ENCODE results near the gene PLEKHA7.

DNA sequence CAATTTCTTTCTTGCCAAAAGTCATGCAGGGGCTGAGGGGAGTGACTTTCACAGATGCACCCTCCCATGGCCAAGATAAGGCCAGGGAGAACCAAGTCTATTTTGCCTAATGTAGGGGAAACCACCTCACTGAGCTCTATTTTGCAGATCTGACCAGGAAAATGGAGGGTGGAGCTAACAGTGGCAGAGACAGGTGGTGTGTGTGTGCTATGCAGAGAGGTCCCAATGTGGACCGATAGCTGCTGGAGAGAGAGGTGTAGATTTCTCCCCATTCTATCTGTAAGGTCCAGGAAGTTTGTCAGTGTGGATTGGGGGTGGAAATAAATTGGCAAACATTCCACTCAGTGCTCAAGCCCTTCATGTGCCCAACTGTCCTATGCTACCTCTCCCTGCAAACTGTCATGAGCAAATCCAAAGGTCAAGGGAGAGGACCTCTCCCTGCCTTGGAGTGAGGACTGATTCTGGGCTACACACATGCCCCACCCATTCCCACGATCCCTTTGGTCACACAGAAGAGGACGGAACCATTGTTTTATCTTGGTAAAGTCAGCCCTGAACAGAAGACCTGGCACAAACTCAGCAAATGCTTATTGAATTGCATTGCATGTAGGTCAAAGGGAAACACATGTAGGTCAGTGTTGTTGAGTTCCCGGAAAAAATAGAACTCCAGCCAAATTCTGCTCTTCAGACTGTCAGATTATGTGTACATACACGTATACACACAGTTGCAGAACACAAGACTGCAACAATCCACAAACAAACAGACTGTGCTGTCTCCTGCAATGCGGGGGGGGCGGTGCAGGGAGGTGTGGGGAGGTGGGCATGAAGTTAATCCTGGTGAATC is 209.9 kb downstream of the PLEKHA7 start:
- TF ChIP-seq, protein P1, sequence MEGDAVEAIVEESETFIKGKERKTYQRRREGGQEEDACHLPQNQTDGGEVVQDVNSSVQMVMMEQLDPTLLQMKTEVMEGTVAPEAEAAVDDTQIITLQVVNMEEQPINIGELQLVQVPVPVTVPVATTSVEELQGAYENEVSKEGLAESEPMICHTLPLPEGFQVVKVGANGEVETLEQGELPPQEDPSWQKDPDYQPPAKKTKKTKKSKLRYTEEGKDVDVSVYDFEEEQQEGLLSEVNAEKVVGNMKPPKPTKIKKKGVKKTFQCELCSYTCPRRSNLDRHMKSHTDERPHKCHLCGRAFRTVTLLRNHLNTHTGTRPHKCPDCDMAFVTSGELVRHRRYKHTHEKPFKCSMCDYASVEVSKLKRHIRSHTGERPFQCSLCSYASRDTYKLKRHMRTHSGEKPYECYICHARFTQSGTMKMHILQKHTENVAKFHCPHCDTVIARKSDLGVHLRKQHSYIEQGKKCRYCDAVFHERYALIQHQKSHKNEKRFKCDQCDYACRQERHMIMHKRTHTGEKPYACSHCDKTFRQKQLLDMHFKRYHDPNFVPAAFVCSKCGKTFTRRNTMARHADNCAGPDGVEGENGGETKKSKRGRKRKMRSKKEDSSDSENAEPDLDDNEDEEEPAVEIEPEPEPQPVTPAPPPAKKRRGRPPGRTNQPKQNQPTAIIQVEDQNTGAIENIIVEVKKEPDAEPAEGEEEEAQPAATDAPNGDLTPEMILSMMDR (conservative IDR thresholded peaks at IDR 0.05; ENCODE audit: low read depth, low read length), result no peak
- TF ChIP-seq MAFK (IDR thresholded peaks at IDR 0.05; ENCODE audit: low read depth, low read length) (no peak), POLR2A (IDR thresholded peaks at IDR 0.05; ENCODE audit: low read depth, low read length) (no peak), RCOR1 (IDR thresholded peaks at IDR 0.05; ENCODE audit: insufficient replicate concordance, low read length) (no peak), CHD1 (IDR thresholded peaks at IDR 0.05; ENCODE audit: low read depth, low read length) (no peak)
- TF ChIP-seq, protein P2, sequence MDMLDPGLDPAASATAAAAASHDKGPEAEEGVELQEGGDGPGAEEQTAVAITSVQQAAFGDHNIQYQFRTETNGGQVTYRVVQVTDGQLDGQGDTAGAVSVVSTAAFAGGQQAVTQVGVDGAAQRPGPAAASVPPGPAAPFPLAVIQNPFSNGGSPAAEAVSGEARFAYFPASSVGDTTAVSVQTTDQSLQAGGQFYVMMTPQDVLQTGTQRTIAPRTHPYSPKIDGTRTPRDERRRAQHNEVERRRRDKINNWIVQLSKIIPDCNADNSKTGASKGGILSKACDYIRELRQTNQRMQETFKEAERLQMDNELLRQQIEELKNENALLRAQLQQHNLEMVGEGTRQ (IDR thresholded peaks at IDR 0.05; ENCODE audit: low read depth, low read length), result no peak
